Measurements from ENCODE around the gene PECR.

PECR gene

DNA sequence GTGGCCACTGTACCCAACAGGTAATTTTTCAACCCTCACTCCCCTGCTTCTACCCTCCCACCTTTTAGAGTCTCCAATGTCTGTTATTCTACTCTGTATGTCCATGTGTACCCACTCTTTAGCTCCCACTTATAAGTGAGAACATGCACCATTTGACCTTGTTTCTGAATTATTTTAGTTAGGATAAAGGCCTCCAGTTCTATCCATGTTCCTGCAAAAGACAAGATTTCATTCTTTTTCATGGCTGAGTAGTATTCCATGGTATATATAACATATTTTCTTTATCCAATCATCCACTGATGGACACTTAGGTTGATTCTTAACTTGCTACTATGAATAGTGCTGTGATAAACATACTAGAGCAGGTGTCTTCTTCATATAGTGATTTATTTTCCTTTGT, 9.1 kb downstream of the PECR start:
- in situ Hi-C loops (cut with MboI; ENCODE audit: low sequenced_read_pairs), result no loop called here

- in situ Hi-C loops (cut with MboI; ENCODE audit: low sequenced_read_pairs), result no loop called here
These were observed 10.3 kb downstream of the PECR start for GRCh38 chr2:216071111-216071851.

- in situ Hi-C loops (cut with MboI; ENCODE audit: low sequenced_read_pairs), result no loop called here
These were observed 11.4 kb downstream of the PECR start for GRCh38 chr2:216070195-216070594.

DNA sequence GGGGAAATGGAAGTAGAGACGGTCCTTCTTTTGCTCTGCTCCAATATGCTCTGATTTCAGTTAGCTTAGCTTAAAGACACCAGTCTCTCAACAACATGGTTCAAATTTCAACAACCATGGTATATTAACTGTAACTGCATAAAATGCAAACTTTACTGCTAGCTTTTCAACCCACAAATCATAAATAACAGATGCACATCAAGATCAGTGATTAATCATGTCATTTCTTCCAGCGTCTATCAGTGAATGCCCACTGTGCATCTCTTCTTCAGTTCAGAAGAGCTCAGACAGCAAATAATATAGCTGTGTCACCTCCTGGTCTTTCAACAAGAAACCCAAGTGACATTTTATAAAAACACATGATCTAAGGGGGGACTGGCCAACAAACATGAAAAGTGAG, 12.6 kb downstream of the PECR start:
- in situ Hi-C loops (cut with MboI; ENCODE audit: low sequenced_read_pairs), result no loop called here

DNA sequence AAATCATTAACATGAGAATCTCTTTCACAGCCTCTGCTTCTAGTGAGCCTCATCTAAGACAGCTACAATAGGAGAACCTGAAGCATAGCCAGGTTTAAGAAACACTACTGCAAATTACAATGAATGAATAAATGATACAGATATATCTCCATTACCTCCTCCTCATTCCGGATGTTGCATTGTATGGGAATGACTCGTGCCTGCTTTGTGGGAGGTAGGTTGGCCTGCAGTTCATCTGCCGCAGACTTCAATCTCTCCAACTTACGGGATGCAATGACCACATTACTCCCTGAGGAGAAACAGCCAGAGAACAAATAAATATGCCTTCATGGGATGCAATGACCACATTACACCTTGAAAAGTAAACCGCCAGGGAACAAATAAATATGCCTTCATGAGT, 15.4 kb downstream of the PECR start:
- in situ Hi-C loops (cut with MboI; ENCODE audit: low sequenced_read_pairs), result no loop called here

DNA sequence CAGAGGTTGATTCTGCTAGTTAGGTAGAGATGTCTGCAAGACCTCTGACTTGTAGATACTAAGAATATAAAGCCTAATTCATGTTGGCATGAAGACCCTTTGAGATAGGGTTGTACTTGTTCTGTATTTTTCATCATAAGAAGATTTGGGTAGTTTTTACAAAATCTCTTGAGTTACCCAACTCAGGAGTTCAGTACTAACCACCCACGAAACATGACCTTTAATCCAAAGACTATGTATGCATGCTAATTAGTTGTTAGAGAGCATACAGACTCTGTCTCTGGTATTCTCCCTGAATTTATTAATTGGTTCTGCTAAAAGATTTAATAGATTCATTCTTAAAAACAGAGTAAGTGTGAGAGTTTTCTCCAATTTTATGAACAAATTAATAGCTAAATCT, 16.9 kb downstream of the PECR start:
- in situ Hi-C loops (cut with MboI; ENCODE audit: low sequenced_read_pairs), result no loop called here

DNA sequence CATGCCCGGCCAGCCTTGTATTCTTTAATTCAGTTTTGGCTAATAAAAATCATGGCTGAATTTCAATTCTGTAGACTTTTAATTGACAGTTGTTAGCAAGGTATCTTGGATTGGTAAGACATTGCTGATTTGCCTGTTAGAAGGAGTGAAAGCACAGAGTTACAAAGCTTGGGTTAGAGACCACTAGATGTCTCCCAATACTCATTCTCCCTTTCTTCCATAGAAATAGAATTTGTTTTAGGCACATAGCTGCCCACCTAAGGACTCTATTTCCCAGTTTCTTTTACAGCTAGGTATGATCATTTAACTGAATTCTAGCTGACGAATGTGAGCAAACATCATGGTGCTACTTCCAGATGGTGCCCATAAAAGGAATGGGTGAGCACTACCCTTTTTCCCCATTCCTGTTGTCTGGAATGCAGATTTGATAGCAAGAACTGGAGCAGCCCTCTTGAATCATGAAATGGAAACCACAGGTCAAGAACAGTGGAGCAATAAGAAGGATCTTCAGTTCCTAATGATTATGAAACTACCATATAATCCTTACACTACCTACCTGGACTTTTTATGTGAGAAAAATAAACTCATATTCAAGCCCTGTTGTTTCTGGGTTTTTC, 17.5 kb downstream of the PECR start:
- in situ Hi-C loops (cut with MboI; ENCODE audit: low sequenced_read_pairs), result no loop called here

GRCh38 chr2:216059233-216059834, 22.3 kb downstream of the PECR start:
- in situ Hi-C loops (cut with MboI; ENCODE audit: low sequenced_read_pairs), result no loop called here

- in situ Hi-C loops (cut with MboI; ENCODE audit: low sequenced_read_pairs), result no loop called here
These were observed 23.9 kb downstream of the PECR start for GRCh38 chr2:216057688-216058193.

GRCh38 chr2:216056739-216057138, 24.9 kb downstream of the PECR start:
- in situ Hi-C loops (cut with MboI; ENCODE audit: low sequenced_read_pairs), result no loop called here

- in situ Hi-C loops (cut with MboI; ENCODE audit: low sequenced_read_pairs), result no loop called here
These were observed 25.9 kb downstream of the PECR start for GRCh38 chr2:216055680-216056079.

- in situ Hi-C loops (cut with MboI; ENCODE audit: low sequenced_read_pairs), result no loop called here
These were observed 29.2 kb downstream of the PECR start for GRCh38 chr2:216052420-216052819.

DNA sequence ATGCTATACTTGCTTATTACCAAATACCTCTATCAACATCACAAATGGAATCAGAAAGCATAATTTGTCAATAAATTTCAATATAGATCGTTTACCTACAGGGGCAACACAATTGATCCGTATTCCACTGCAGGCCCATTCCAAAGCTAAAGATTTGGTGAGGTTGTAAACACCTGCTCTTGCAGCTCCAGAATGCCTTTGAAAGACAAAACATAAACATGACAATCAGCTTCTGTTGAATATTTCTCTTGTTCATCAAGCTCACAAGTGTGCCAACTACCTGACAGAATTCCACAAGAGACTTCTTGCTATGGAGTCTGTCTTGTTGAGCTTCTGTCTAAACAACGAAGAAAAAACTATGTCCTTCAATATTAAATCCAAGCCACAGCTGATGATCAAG, 30.3 kb downstream of the PECR start:
- in situ Hi-C loops (cut with MboI; ENCODE audit: low sequenced_read_pairs), result no loop called here

DNA sequence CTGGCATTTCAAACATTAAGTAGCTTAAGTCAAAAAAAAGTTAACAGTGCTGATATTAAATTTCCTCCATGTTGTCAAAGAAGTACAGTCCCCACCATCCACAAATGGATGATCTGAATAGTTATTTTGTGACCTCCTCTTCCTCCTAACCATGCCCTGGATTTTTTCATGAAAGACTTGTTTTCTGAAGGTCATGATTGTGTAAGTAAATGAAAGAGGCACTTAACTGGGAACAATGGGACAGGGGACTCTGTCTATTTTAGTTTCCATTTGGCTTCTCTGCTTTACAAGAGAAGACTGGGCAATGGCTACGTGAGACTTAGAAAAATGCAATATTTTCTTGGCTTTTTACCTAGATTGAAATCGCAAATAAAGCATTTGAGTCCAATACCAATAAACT, 32.2 kb downstream of the PECR start:
- in situ Hi-C loops (cut with MboI; ENCODE audit: low sequenced_read_pairs), result loop anchor here (25.0 kb wide), 1 partner anchor 613 kb away; no protein-coding TSS in a partner anchor

DNA sequence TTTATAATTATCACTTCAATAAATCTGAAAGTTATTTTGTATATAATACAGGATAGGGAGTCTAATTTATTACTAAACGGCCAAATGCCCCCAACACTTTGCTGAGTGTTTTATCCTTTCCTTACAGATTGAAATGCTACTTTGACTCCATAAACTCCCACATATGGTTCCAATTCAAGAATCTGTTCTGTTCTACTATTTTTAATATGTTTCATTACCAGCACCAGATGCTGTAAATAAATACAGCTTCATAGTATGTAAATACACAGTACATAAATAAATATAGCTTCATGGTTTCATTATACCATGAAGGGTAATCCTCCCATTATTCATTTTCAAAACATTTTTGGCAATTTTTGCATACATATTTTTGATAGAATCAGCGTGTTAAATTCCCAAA, 34.2 kb downstream of the PECR start:
- in situ Hi-C loops (cut with MboI; ENCODE audit: low sequenced_read_pairs), result loop anchor here (25.0 kb wide), 1 partner anchor 615 kb away; no protein-coding TSS in a partner anchor

- in situ Hi-C loops (cut with MboI; ENCODE audit: low sequenced_read_pairs), result loop anchor here (25.0 kb wide), 1 partner anchor 617 kb away; no protein-coding TSS in a partner anchor
These were observed 36.6 kb downstream of the PECR start for GRCh38 chr2:216044883-216045486.

- in situ Hi-C loops (cut with MboI; ENCODE audit: low sequenced_read_pairs), result loop anchor here (25.0 kb wide), 1 partner anchor 618 kb away; no protein-coding TSS in a partner anchor
These were observed 37.7 kb downstream of the PECR start for GRCh38 chr2:216043949-216044348.

DNA sequence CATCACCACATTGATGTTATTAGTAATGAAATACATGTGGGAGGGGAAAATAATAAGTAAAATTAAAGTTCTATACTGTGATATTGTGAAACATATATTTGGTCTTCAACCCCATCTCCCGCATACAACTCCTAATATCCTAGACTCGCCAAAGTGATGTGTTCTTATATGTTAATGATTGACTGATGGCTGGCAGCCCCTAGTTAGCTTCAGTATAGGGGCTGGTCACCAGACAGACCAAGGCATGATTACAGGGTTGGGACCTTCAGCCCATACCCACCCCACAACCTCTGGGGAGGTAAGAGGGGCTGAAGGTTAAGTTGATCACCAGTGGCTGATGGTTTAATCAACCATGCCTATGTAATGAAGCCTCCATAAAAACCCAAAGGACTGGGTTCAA, 40.2 kb downstream of the PECR start:
- in situ Hi-C loops (cut with MboI; ENCODE audit: low sequenced_read_pairs), result loop anchor here (25.0 kb wide), 1 partner anchor 621 kb away; no protein-coding TSS in a partner anchor

DNA sequence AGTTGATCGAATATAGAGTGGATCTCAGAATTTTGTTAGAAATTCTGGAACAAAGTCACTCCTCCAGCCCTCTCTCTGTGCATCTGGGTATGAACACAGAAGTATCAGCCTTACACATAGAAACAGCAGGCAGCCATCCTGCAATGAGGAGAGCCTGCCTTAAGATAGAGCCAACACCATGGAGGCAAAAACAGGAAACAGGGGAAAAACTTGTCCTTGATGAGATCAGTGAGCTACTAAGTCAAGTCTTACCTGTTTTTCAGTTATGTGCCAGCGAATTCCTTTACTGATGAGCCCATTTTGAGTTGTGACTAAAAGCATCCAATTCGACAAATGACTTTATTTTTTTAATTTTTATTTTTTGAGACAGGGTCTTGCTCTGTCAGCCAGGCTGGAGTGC, 41.7 kb downstream of the PECR start:
- in situ Hi-C loops (cut with MboI; ENCODE audit: low sequenced_read_pairs), result loop anchor here (25.0 kb wide), 1 partner anchor 622 kb away; no protein-coding TSS in a partner anchor

DNA sequence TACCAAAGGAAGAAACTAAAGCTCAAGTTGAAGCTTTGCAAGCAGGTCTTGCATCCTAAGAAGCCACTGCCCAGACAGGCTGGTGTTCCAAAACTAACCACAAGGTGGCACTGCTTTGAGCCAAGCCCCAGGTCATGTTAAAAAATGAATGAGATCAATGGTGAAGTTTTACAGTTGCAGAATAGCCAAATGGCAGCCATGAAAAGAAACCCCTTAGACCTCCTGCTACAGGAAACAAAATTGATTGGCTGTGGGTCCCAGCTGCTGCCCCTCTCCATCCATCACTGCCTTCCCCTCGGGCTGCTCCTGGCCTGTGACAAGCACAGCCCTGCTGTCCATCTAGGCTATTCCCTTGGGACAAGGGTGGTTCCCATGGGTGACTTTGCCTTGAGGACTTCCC, 47.5 kb downstream of the PECR start:
- in situ Hi-C loops (cut with MboI; ENCODE audit: low sequenced_read_pairs), result loop anchor here (25.0 kb wide), 1 partner anchor 628 kb away; no protein-coding TSS in a partner anchor

DNA sequence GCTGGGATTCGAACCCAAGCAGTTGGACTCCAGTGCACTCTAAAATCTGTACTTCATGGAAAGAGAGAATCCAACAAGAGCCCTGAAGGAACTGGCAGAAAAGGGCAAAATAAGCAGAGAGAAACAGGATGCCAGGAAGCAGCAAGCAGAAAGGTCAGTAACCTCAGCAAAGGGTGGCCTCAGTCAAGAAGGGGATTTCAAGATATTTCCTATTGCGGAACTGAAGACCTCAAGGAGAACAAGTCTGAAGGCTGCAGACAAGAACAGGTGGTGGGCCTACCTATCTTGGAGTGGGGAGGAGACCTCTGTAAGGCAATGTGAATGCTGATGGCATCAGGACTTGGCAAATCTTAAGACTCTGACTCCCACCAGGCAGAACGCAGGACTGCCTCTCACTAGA, 48.2 kb downstream of the PECR start:
- in situ Hi-C loops (cut with MboI; ENCODE audit: low sequenced_read_pairs), result loop anchor here (25.0 kb wide), 1 partner anchor 629 kb away; no protein-coding TSS in a partner anchor
